GM21367 (cell line): ENCODE data around the gene LSM11.

ENCODE experiments used
- ATAC-seq: cut with Tn5 transposase; IDR thresholded peaks from one replicate; pipeline ENCODE4 v1.9.1; 2021; ENCODE audit not compliant: unreplicated experiment

The LSM11 gene

GRCh38 chr5:157732596-157733262, 10.8 kb upstream of the LSM11 start:
- no peak for ATAC-seq

GRCh38 chr5:157734436-157734835, 9.1 kb upstream of the LSM11 start:
- no peak for ATAC-seq

GRCh38 chr5:157735991-157736390, 7.5 kb upstream of the LSM11 start:
- ATAC-seq = no peak

- ATAC-seq = no peak
These were observed 3.9 kb upstream of the LSM11 start for GRCh38 chr5:157739388-157740228.

GRCh38 chr5:157740229-157740610, 3.3 kb upstream of the LSM11 start:
- no peak for ATAC-seq

GRCh38 chr5:157741131-157741530, 2.4 kb upstream of the LSM11 start:
- no peak for ATAC-seq

- no peak for ATAC-seq
These were observed 819 bp downstream of the LSM11 start for GRCh38 chr5:157744051-157745011.

- ATAC-seq = no peak
These were observed 1.5 kb downstream of the LSM11 start for GRCh38 chr5:157745041-157745456.

GRCh38 chr5:157747173-157747740, 3.7 kb downstream of the LSM11 start:
- ATAC-seq = no peak

GRCh38 chr5:157747766-157748700, 4.5 kb downstream of the LSM11 start:
- ATAC-seq = no peak

GRCh38 chr5:157748760-157749461, 5.4 kb downstream of the LSM11 start:
- no peak for ATAC-seq

- ATAC-seq = no peak
These were observed 5.9 kb downstream of the LSM11 start for GRCh38 chr5:157749462-157749799.

GRCh38 chr5:157750320-157750719, 6.8 kb downstream of the LSM11 start:
- ATAC-seq = no peak

GRCh38 chr5:157756122-157756521, 12.6 kb downstream of the LSM11 start:
- ATAC-seq = no peak

- no peak for ATAC-seq
These were observed 15.2 kb downstream of the LSM11 start for GRCh38 chr5:157758706-157759105.

GRCh38 chr5:157761690-157762621, 18.4 kb downstream of the LSM11 start:
- no peak for ATAC-seq

- ATAC-seq = no peak
These were observed 21.0 kb downstream of the LSM11 start for GRCh38 chr5:157764531-157764930.

- ATAC-seq = no peak
These were observed 22.9 kb downstream of the LSM11 start for GRCh38 chr5:157766442-157766841.
